CD4-positive, alpha-beta T cell treated with Interleukin-15 for 1 hour (primary cell): ENCODE data around the gene ARSH.
"Not testable (repeated sequence)": the region's sequence is repeated elsewhere in the genome, so short reads cannot be mapped to it uniquely, and the experiment has no call there.

Experiments used
- DNase-seq: peaks from one replicate; pipeline ENCODE4 v3.0.0-alpha.2; 2020

Gene ARSH

DNA sequence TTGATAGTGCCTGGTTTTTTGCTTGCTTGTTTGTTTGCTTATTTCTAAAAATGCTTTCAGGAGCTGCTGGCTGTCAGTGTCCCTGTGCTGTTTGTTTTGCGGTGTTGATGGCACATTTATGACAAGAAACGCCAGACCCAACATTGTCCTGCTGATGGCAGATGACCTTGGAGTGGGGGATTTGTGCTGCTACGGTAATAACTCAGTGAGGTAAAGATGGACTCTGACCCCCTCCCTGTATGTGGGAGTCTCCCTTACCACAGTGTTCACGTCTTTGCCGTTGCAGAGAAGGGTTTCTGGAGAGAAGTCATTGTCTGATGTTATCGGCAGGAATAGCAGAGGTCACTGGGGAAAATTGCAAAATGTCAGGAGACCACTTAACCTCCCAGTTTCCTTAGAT, at the start of gene ARSH:
TSS of gene ARSH (plus strand) at position 52 of the 400 bp plus-strand sequence. CDS start at position 119, 67 bp downstream.
- no peak for DNase-seq

DNA sequence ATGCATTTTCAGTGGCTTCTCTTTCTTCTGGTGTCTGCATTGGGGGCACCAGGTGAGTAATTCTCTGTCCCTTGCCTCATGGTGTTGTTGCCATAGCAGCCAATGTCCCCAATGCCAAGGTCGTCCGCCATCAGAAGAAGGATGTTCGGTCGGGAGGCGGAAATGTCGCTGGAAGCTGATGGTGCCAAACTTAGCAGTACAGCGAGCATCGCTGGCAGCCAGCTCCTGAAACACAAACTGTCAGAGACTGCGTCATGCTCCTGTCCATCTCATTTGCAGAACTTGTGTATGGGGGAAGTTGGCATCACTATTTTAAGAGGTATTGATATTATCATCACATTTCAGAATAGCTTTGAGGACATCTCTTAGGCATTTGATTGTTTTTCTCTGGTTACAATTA, 48.1 kb upstream of the ARSH start:
- no peak for DNase-seq

DNA sequence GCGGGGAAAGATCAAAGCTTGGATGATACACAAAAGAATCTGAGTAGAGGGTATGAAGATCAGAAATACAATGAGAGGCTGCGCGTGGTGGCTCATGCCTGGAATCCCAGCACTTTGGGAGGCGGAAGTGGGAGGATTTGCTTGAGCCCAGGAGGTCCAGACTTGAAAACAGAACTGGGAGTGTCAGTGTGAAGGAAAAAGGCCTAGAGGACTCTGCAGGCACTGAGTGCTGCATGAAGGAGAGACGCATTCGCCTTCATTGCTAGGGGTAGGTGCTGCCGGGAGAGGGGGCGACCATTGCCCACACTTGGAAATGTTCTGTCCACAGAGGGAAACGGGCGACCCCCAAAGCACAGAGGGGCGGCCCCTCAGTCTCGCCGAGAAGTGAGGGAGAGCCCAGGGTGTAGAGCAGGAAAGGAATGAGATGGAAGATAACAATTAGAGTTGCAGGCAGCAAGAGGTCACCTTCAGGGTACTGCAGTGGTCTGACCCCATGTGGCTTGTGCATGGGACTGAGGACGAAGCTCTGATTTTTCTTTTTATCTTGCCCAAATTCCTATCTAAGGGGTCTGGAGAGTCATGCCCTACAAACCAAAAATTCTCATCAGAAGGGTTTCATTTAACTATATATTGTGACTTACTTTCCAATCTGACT, 45.4 kb upstream of the ARSH start:
- DNase-seq, result no peak

DNA sequence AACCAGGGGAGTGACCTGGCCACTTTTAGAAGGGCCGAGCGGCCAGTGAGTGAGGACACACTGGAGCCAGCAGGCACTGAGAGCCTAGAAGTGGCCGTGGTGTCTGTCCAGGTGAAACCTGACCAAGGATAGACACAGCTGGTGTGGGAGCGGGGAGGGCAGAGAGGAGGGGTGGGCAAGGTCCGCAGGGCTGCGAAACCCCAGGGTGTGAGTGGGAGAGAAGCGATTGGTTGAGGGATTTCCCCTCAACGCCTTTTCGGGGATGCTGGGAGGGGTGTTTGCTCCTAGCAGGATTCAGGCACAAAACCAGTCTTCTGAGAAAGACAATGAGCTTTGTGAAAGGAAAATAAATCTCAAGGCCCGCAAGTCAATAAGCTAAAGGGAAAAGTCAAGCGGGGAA, 44.0 kb upstream of the ARSH start:
- no peak for DNase-seq

- not testable (repeated sequence) for DNase-seq
Measured at GRCh38 chrX:2963449-2963848, 42.9 kb upstream of the ARSH start.

GRCh38 chrX:2963992-2964794, 42.2 kb upstream of the ARSH start:
- not testable (repeated sequence) for DNase-seq

DNA sequence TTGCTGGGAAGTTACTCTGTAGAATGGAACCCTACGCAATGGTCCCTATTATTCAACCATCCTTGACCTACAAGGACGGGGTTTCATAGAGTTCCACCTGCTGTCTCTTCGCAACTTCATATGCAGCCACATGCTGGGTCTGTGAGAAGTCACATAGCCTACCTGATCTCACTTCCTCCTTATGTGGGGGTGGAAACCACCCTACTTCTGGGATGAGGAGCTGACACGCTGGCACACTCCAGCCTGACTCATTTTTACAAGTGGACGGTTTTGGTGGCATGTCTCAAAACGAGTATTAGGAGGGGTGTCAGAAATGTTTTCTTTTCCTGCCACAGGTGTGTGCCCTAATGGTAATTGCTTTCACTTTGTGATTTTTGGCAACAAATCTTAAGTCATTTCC, 40.4 kb upstream of the ARSH start:
- no peak for DNase-seq

DNA sequence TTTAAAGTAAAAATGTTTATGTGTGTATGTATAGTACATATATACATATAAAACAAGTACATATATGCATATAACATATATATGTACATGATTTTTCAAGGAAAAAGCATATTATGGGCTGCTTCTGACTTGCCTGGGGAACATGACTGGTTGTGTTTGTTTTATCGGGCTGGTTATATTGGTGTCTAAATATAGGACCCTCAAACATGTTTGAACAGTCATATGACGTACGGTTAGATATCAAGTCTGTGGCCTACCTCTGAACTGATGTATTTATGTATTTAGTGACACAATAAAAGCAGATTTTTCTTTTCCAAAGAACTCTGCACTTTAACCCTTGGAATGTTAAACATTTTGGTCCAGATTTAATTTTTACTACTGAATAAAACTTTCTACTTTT, 39.3 kb upstream of the ARSH start:
- DNase-seq, result no peak

- DNase-seq, result no peak
Measured at GRCh38 chrX:2967584-2967983, 38.8 kb upstream of the ARSH start.

- no peak for DNase-seq
Measured at GRCh38 chrX:2967998-2968909, 38.1 kb upstream of the ARSH start.

- DNase-seq, result no peak
Measured at GRCh38 chrX:2969021-2969420, 37.3 kb upstream of the ARSH start.

- no peak for DNase-seq
Measured at GRCh38 chrX:2972391-2972790, 34.0 kb upstream of the ARSH start.

DNA sequence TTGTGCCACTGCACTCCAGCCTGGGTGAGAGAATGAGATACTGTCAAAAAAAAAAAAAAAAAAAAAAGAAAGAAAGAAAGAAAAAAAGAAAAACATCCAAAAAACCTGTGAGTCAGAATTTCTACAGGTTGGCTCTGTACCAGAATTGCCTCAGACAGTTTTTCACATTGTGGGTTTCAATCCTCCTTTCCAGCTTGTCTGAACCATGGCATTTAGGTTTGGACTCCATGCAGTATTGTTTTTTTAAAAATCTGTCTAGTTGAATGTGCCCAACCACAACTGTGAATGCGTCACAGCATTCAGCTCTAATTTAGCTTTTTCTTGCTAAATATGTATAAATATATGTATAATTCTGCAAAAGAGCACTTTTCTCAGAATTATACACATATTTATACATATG, 31.4 kb upstream of the ARSH start:
- no peak for DNase-seq

GRCh38 chrX:2978639-2979038, 27.7 kb upstream of the ARSH start:
- not testable (repeated sequence) for DNase-seq

DNA sequence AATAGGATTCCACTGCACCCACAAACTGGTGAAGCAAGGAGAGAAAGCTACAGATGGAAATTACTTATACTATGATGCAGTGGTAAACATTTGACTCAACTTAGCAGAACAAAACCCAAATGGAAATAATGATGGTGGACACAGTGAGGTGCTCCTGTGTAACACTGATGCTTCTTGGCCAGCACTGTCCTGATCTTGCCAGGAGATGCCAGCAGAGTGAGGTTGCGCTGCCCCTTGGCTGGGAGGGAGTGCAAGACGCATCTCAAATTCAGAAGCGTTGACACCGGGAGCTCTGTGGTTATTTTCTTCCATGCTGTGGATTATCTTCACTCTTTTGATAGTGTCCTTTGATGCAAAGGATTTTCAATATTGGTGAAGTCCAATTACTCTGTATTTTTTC, 22.0 kb upstream of the ARSH start:
- DNase-seq, result no peak

DNA sequence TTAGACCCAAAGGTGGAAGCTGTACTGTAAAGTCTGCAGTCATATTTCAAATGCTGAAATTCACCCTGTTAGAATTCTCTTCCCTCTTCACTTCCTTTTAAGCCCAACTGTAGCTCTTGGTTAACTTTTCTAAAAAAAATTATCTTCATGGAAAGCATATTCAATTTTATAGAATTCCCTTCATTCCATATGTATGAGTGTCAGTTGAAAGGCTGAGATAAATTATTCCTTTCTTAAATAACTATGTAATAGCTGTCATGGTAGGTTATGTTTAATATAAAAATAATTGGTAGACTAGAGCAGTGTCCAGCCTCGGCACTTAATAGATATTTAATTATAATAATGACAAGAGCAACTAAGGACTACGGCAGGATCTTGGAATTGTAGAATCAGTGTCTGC, 16.8 kb upstream of the ARSH start:
- DNase-seq, result no peak

DNA sequence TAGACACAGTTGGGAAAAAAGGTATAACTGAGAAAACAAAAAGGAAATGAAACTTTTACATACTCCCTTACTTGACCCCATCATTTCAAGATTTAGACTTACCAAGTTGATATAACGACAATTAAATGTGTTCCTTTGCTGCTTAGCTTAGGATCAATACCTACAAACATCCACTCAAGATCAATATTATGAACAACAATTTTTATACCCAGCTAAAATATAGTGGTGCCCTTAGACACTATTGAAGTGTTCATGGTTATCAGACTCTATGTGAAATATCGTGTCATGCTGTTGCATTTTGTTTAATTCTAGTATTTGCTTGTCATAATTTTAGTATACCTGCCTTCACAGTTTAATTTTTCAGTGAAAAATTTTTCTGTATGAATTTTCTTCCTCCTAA, 4.2 kb downstream of the ARSH start:
- no peak for DNase-seq

DNA sequence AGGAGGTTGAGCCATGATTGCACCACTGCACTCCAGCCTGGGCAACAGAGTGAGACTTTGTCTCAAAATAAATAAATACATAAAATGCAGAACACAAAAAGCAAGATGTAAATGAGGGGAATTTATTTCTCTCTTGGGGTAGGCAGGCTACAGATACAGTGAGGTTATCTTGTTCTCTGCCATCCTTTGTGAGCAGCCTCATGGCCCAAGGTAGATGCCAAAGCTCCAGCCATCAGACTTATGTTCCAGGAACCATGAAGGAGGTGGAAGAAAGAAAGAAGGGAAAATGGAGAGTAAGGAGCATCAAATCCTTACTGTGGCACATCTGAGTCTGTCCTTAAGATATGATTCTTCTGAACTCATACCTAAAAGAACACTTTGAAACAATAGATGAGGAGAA, 11.1 kb downstream of the ARSH start:
- DNase-seq, result no peak

GRCh38 chrX:3024176-3024575, 17.8 kb downstream of the ARSH start:
- DNase-seq, result no peak

DNA sequence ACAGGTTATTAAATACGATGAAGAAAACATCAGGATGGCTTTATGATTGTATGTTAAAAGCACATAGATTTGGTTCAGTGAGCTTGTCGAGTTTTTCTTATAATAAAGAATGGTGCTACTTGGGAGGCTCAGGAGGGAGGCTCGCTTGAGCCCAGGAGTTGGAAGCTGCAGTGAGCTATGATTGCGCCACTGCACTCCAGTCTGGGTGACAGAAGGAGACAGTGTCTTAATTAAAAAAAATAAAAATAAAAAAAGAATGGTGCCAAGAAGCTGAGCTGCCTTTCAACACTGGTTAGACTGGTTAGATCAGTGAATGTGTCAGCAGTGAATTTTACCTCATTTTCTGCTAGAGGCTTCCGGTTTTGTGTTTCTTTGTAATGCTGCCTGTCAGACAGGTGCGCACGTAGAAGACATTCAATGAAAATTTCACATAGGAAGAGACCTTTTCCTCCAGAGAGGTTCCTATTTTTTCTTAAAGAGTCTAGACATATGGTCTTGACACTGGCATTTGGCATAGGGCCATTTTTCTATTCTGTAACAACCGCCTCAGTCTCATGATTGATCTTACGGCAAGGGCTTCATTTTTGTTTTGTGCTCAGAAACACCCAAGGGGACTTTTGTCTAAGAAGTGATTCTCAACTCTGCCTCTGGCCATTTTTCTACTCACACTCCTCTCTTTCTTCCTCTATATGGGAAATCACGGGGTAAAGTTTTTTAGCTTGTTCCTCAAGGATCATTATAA, 19.9 kb downstream of the ARSH start:
- DNase-seq, result no peak

DNA sequence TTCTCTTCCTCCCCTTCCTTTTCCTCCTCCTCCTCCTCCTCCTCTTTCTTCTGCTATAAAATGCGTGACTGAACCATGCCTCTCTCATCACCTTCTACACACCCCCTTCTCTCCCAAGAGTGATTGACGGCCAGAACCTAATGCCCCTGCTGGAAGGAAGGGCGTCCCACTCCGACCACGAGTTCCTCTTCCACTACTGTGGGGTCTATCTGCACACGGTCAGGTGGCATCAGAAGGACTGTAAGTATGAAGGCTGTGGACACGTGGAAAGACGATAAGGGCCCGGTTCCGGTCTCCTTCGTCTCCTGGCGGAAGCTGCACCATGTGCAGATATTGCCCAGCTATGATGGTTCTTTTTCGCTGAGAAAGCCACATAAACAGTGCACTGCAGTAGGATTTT, 22.8 kb downstream of the ARSH start:
- DNase-seq, result no peak

- no peak for DNase-seq
Measured at GRCh38 chrX:3037218-3037617, 30.9 kb downstream of the ARSH start.

DNA sequence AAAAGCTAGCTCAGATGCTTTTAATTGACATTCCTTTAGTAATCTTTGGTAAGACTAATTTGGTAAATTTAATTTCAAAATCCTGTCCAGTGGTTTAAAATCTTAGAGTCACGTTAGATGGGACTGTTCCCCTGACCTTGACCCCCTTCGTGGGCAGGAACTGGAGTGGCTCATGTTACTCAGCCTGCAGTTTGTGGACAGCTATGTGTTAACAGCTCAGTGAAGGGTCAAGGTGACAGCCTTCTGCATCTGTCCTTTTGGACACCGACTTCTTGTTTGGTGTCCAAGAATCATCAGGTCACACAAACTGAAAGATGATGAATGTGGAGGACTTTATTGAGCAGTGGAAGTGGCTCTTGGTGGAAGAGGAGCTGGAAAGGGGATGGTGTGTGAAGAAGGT, 37.9 kb downstream of the ARSH start:
- no peak for DNase-seq
